ENCODE measurements around the gene GNG12. TPM values are rescaled to one million over a fixed set of nuclear protein-coding genes. Genes with fewer than 3 reads are reported as not detected.

GNG12 gene
- total and polyA plus RNA-seq, 10 donors = 15.2 to 102 (median 76.2) TPM

DNA sequence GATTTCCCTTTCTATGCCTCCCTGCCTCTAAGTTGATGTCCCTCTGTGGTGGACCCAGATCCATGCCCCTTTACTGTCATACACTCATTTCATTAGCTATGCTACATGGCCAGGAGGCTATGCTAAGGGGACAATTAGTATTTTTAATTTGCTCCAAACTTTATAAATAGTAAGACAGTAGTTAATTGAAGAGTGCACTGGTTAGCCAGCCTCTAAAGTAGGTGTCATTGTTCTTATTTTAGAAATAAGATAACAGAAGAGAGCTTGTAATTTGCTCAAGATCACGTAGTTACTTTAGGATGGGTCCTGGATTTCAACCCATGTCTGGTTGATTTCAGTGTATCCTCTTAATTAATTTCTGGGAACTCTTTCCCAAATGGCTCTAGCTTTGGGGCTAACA lies 29.4 kb upstream of the GNG12 start:
- intact Hi-C loops (cut with DNase I; ENCODE audit: low total_unique reads) = no loop called here
- H3K9me3 ChIP-seq = no peaks in the 10 kb centered on the region
- TF ChIP-seq, protein P1, sequence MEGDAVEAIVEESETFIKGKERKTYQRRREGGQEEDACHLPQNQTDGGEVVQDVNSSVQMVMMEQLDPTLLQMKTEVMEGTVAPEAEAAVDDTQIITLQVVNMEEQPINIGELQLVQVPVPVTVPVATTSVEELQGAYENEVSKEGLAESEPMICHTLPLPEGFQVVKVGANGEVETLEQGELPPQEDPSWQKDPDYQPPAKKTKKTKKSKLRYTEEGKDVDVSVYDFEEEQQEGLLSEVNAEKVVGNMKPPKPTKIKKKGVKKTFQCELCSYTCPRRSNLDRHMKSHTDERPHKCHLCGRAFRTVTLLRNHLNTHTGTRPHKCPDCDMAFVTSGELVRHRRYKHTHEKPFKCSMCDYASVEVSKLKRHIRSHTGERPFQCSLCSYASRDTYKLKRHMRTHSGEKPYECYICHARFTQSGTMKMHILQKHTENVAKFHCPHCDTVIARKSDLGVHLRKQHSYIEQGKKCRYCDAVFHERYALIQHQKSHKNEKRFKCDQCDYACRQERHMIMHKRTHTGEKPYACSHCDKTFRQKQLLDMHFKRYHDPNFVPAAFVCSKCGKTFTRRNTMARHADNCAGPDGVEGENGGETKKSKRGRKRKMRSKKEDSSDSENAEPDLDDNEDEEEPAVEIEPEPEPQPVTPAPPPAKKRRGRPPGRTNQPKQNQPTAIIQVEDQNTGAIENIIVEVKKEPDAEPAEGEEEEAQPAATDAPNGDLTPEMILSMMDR (IDR thresholded peaks at IDR 0.05 in 8 of 11, conservative IDR thresholded peaks at IDR 0.05 in 3 of 11) = no peak
- TF ChIP-seq POLR2AphosphoS5 (IDR thresholded peaks at IDR 0.05) = no peak

DNA sequence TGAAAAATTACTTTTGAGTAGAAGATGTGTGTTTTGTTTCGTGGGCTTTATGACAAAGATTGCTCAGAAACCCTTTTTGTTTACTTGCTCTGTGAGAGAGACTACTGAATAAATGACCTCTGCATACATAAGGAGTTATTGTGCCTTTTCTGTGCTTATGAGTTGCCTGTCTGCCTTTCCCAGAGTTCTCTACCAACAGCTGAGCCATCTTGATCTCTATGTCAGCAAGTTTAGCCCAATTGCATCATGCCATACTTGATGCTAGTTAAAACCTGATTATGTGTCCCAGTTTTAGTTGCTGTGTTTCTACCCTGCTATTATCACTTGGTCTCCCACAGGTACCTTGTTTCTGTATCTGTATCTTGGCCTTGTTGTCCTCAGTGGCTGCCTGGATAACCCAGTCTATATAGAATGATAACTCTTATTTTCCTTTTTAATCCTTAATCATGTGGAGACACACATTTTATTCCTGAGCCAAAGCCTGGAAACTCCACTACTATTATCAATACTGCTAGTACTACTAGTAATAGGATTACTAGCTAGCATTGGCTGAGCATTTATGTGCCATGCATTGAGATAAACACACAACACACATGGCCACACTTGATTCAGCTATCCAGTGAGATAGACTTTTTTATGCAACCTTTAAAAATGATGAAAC lies 28.7 kb upstream of the GNG12 start:
- Histone ChIP-seq H3K27ac (no peak overlapping the region), H3K36me3 (no peaks in the 10 kb centered on the region), H3K27me3 (replicated peaks in 1 of 7) (peaks cover 0 to 10% (median 0%) of the 10 kb centered on the region in 7 donors), H3K4me3 (no peak overlapping the region), H3K4me1 (no peaks in the 10 kb centered on the region), H3K9me3 (no peaks in the 10 kb centered on the region)
- TF ChIP-seq POLR2AphosphoS5 (IDR thresholded peaks at IDR 0.05) = no peak
- no peak for TF ChIP-seq POLR2A (IDR thresholded peaks at IDR 0.05)
- TF ChIP-seq, protein P1 (IDR thresholded peaks at IDR 0.05 in 8 of 11, conservative IDR thresholded peaks at IDR 0.05 in 3 of 11) = no peak
- DNase-seq = no peak
- WGBS, 5 donors = 70 to 88% (median 76%) methylated on average over 1 of the region's 1 CpG
- intact Hi-C loops (cut with DNase I; ENCODE audit: low total_unique reads) = no loop called here

More for the DNA sequence above, 29.4 kb upstream of the GNG12 start:
- Histone ChIP-seq H3K36me3 (no peaks in the 10 kb centered on the region), H3K4me3 (no peak overlapping the region), H3K27ac (no peak overlapping the region), H3K27me3 (replicated peaks in 1 of 7) (peaks cover 0 to 10% (median 0%) of the 10 kb centered on the region in 7 donors), H3K4me1 (no peaks in the 10 kb centered on the region)
- 88 to 95% (median 93%) methylated on average over 1 of the region's 1 CpG for WGBS, 5 donors
- DNase-seq = no peak

DNA sequence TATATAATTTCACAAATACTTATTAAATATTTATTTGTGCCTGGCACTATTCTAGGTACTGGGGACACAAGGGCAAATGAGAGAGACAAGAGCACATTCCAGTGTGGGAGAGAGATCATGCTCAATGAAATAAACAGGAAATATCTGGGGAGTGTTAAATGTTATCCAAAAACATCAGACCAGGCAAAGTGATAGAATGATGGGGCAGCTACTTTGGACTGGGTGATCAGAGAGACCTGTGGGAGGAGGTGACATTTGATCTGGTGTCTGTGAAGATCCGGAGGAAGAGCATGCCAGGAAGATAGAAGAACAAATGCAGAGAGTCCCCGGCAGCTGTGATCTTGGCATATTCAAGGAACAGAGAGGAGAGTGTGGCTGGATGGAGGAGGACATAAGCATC lies 27.5 kb upstream of the GNG12 start:
- H3K4me3 ChIP-seq = no peak overlapping the region
- peaks cover 0 to 4% (median 0%) of the 10 kb centered on the region in 7 donors for H3K27me3 ChIP-seq (replicated peaks in 1 of 7)
- intact Hi-C loops (cut with DNase I; ENCODE audit: low total_unique reads) = no loop called here
- TF ChIP-seq POLR2AphosphoS5 (IDR thresholded peaks at IDR 0.05) (no peak), POLR2A (IDR thresholded peaks at IDR 0.05) (no peak)
- TF ChIP-seq, protein P1 (IDR thresholded peaks at IDR 0.05 in 8 of 11, conservative IDR thresholded peaks at IDR 0.05 in 3 of 11) = no peak
- H3K4me1 ChIP-seq = no peaks in the 10 kb centered on the region
- H3K36me3 ChIP-seq = no peaks in the 10 kb centered on the region
- WGBS, 5 donors = 65 to 84% (median 77%) methylated on average over 2 of the region's 2 CpGs
- no peaks in the 10 kb centered on the region for H3K9me3 ChIP-seq
- no peak for DNase-seq
- H3K27ac ChIP-seq = no peak overlapping the region

DNA sequence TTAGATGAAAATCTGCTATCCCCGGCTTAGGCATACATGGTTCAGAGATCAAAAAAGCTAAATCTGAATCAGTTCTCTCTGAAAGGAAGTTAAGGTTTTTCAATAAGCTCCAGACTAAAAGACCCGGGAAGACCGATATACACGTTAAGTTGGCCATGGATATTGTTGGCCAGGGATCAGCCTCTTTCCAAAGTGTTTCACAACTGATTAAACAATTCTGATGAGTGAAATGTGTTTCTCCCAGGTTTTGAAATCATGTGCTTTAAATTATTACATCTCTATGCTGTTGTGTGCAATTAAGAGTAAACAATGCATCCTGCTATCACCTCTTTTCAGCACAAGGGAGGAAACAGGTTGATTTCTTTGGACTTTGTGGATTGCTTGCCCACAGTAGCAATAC lies 23.7 kb upstream of the GNG12 start:
- intact Hi-C loops (cut with DNase I; ENCODE audit: low total_unique reads) = loop anchor here (10.0 kb wide), 1 partner anchor 258 kb away; no protein-coding TSS in a partner anchor
- H3K4me3 ChIP-seq = no peak overlapping the region

More for the DNA sequence above, 23.7 kb upstream of the GNG12 start:
- Histone ChIP-seq H3K4me1 (no peaks in the 10 kb centered on the region), H3K27ac (no peak overlapping the region), H3K36me3 (no peaks in the 10 kb centered on the region), H3K9me3 (no peaks in the 10 kb centered on the region), H3K27me3 (replicated peaks in 1 of 7) (peaks cover 0 to 7% (median 0%) of the 10 kb centered on the region in 7 donors)
- 83 to 93% (median 90%) methylated on average over 4 of the region's 4 CpGs for WGBS, 5 donors
- no peak for DNase-seq
- TF ChIP-seq POLR2A (IDR thresholded peaks at IDR 0.05) (no peak), POLR2AphosphoS5 (IDR thresholded peaks at IDR 0.05) (no peak)
- TF ChIP-seq, protein P1 (IDR thresholded peaks at IDR 0.05 in 8 of 11, conservative IDR thresholded peaks at IDR 0.05 in 3 of 11) = no peak
